NCI-H526 (cell line): ENCODE results near the gene TRPM8.
A peak's percentile ranks its signal among the peaks of the same experiment; 100 is the strongest.

Experiments used
- DNase-seq, 2 experiments: peaks; one replicate each; lab custom pipeline; 2025; lab: John Stamatoyannopoulos, UW

Gene TRPM8

GRCh38 chr2:233976087-233976486, 58.9 kb downstream of the TRPM8 start:
- no peak for DNase-seq

DNA sequence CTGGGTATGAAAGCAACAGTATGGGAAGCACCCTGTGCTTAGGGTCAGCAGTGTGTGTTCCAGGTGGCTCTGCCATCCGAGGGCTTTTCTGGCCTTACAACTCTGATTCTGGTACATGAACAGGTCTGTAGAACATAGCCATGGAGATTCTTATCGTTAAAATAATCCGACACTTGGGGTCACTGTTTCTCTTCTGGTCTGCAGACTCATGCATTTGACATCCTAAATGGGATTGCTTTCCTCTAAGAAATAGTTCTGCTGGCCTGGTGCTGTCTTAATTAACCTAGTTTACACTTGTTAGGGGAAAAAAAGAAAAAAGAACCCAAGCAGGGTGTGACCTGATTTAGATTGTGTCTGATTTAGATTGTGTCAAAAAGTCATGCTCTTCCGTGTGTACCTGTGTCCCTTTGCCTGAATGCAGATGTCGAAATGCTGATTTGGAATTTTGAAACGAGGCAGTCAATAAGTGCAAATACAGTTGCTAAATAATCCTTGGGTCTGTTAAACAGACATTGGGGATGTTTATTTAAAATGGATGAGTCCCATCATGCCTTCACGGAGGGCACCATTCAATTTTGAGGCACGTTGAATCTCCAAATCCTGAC, 59.6 kb downstream of the TRPM8 start:
- DNase-seq: peak; percentile 49 to 72

DNA sequence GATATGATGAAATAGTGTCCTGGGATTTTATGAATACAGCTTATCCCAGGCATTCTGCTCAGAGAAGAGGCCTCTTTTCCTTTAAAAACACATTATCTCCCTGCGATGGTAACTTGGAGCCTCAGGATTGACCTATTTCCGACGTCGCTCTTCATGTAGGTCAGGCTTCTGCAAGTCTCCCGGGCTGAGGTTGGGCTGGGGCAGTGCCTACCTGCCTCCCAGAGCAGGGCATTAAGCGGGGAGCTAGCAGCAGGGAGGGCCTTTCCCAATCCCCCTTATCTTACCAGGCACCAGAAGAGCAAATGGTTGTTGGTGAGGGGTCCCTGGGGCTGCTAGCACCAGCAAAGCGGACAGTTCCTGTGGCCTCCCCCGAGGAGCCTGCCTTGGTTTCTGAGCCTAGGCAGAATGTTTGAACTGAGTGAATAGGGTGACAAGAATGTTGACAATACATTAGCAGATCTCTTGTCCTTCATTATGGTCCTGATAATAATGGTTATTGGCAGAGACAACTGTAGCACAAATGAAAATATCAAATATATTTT, 60.2 kb downstream of the TRPM8 start:
- DNase-seq: no peak

GRCh38 chr2:233979748-233980147, 62.6 kb downstream of the TRPM8 start:
- no peak for DNase-seq

- DNase-seq: peak; percentile 51 to 72
Observed at GRCh38 chr2:233980955-233981561, 63.9 kb downstream of the TRPM8 start.

- DNase-seq: no peak
Observed at GRCh38 chr2:233981574-233982420, 64.6 kb downstream of the TRPM8 start.

- DNase-seq: no peak
Observed at GRCh38 chr2:233982421-233983121, 65.4 kb downstream of the TRPM8 start.

DNA sequence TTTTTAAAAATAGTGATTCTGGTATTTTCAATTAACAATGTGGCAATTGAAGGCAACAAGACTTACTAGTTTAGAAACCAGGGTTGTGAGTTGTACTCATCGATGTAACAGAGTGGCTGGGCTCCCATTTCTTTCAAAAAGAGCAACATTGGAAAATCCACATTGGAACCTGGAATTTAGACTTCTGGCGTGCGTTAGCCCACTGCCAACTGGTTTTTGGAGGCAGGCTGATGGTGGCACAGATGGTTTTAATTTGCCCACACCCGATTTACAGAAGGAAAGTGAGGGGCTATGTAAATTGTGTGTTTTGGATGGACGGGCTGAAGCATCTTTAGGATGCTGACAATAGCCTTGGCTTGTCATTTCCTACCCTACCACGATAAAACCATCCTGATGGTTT, 66.3 kb downstream of the TRPM8 start:
- no peak for DNase-seq

DNA sequence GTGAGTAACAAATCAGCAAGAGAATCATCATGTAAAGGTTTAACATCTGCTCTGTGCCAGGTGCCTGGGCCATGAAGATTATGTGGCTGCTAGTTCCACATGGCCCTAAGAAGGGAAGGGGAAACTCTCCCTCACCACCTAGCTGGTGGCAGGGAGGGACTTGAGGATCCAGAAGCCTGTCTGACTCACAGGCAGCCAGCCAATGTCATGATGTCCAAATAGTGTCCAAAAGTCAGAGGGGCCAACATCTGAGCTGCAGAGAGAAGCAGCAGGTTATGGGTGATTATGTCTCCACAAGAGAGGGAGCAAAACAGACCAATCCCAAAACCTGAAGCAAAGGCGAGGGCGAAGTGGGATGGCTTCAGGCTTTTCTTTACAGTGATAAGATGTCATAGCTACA, 71.4 kb downstream of the TRPM8 start:
- DNase-seq: no peak

GRCh38 chr2:233989221-233989858, 72.2 kb downstream of the TRPM8 start:
- DNase-seq: no peak

- DNase-seq: no peak
Observed at GRCh38 chr2:233990261-233990798, 73.2 kb downstream of the TRPM8 start.

DNA sequence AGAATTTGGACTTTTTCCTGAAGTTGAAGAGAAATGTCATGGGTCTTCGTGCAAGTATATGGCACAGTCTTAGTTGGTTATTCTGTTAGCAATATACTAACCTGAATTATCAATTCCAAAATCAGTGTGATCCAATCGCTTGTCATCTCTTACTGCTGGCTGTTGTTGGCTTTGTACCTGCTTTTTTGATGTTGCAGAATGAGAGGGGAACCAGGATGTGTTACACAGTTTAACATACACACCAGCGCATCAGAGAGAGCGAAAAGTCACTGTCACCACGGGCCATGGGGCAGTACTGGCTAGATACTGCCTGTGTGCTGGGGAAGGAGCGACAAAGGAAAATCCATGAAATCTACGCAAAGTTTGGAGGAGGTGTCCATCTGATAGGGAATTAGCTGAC, 74.0 kb downstream of the TRPM8 start:
- DNase-seq: no peak

- no peak for DNase-seq
Observed at GRCh38 chr2:233992513-233993217, 75.5 kb downstream of the TRPM8 start.

DNA sequence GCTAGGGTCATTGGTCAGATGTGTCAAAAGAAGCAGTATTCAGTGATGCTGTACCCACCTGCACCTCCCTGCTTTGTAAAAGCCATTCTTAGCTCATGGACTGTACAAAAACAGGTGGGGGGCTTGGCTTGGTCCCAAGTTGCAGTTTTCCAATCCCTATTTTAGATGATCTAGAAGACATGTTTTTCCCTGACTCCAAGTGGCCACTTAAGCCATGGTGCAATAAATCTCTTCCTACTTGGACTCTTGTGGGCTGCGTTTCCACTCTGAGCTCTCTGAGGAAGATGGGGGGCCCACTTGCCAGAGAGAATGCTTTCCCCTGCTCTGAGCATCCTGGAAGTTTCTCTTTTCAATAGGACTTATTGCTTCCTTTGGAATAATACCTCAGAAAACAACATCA, 76.3 kb downstream of the TRPM8 start:
- no peak for DNase-seq

DNA sequence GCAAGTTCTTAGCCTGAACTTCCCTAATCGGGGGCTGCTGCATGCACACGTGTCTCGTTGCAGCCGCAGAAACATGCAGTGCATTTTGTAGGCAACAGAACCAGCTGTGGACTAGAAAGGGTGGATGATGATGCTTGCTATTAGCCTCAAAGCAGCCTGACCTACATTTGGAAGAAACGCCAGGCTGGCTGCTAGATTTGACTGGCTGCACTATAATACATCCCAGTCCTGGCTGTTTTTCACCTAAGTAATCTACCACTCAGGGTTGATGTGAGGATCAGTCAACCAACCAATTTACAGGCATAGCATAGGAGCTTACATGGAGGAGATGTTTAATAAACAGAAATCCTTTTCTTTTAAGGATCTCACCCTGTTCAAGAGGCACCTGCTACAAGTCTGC, 77.0 kb downstream of the TRPM8 start:
- no peak for DNase-seq

DNA sequence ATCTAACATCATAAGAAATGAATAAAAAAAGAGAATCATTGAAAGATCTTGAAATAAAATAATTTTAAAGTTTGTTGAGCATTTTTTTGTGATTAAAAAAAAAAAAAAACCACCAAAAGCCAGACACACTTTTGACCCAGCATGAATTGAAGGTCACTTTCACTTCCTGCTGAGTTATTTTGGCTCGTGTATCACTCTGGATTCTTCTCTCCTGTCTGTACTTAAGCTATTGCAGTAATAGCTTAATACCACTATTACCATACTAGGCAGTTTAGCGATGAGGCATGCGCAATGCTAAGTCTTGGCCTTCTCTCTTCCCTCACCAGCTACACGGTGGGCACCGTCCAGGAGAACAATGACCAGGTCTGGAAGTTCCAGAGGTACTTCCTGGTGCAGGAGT, 78.8 kb downstream of the TRPM8 start:
- no peak for DNase-seq

DNA sequence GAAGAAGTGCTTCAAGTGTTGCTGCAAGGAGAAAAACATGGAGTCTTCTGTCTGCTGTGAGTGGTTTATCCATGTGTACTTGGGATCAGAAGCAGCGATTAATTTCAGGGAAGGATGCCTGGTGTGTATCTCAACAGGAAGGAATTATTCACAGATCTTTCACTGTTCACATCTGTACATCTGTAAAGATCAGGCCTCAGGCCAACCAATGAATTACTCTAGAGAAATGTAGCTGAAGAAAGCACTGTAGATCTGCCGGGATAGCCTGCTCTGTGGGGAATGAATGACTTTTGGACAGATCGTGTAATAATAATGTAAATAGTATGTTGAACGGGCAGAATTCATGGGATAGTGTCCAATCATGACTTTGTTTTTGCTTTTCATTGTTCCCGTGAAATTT, 79.3 kb downstream of the TRPM8 start:
- DNase-seq: no peak

DNA sequence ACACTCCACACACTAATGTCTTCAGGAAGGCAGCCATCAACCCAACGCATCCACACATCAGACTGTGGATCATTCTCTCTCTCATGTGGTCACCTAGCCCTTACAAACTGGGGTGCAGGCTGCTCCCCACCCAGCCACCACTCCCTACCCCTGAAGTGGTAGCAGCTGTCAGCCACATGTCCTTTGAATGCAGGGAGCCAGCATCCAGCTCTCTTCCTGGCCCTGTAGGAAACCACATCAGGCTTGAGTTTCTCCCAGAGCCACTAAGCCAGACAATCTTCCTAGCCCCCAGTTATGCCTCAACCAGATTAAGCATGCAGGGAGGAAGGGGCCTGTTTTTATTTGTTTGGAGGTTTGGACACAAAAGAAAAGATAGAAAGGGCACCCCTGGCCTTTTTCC, 80.5 kb downstream of the TRPM8 start:
- no peak for DNase-seq

- DNase-seq: no peak
Observed at GRCh38 chr2:233999182-233999581, 82.0 kb downstream of the TRPM8 start.

DNA sequence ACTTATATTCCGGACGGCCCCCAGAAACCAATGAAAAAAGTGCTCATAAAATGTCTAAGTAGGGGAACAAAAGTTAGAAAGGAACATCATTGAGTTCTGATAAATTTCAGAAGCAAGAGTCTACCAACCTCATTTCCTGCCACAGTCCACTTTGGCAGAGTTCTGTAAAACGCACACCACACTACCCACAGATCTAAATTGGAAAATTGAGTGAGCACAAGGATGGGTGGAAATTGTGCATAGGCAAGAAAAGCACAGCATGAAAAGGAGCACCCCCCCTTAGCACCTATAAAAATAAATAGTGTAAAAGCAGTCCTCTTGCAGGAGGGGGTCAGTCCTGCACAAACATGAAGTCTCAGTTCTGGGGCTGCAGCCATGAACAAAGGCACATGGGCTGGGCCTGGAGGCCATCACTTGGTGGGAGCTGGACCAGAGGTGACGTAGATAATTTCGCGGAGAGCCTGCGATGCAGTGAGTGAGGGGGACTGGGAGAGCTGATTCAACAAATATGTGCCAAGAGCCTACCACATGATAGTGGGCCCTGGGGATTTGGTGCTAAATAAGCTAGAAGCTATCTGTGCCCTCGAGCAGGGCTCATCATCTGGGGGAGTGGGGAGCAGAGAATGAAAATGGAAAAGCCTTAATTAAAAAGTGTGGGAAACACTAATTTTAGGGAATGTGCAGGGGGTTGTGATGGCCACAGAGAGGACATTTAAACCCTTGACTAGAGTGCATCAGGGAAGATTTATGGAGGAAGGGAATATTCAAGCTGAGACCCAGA, 84.4 kb downstream of the TRPM8 start:
- no peak for DNase-seq
